OCI-LY3 (cell line): ENCODE measurements around the gene FMNL3.
A peak's percentile ranks its signal among the peaks of the same experiment; 100 is the strongest.

Experiments used
- H2AFZ ChIP-seq: fragments of 200-600, 300-600 bp; shearing (Covaris generic); 2 replicates; pipeline ENCODE4 v1.6.0; 2014; ENCODE audit warnings: antibody characterized with exemption, low read depth, low read length
- H3K27ac ChIP-seq: fragments of 200-600, 300-600 bp; sonication (generic); 2 replicates; pipeline ENCODE4 v1.5.1; 2014; ENCODE audit warnings: mild to moderate bottlenecking, low read length, moderate library complexity, mixed read lengths
- H3K27me3 ChIP-seq: fragments of 200-600, 300-600 bp; sonication (generic); 2 replicates; pipeline ENCODE4 v1.6.1; 2014; ENCODE audit warnings: low read depth, low read length, mixed read lengths
- H3K36me3 ChIP-seq: fragments of 200-600, 300-600 bp; sonication (generic); replicated peaks from 2 replicates; pipeline ENCODE3; 2014; ENCODE audit warnings: low read depth, low read length, mixed read lengths
- H3K4me1 ChIP-seq: fragments of 300-600, 200-600 bp; sonication (generic); 2 replicates; pipeline ENCODE4 v1.6.1; 2014; ENCODE audit warnings: low read length, mixed read lengths
- H3K4me2 ChIP-seq: fragments of 200-600, 300-600 bp; sonication (generic); 2 replicates; pipeline ENCODE4 v1.6.1; 2014; ENCODE audit warnings: low read length, mixed read lengths
- H3K4me3 ChIP-seq: fragments of 300-600, 200-600 bp; sonication (generic); 2 replicates; pipeline ENCODE4 v1.5.1; 2014; ENCODE audit warnings: antibody characterized with exemption, mild to moderate bottlenecking, low read length, moderate library complexity
- H3K79me2 ChIP-seq: fragments of 300-600, 200-600 bp; shearing (Covaris generic); 2 replicates; pipeline ENCODE4 v1.6.1; 2014; ENCODE audit warnings: mild to moderate bottlenecking, low read length, mixed read lengths
- H3K9ac ChIP-seq: fragments of 300-600, 200-600 bp; shearing (Covaris generic); 2 replicates; pipeline ENCODE4 v1.6.0; 2014; ENCODE audit warnings: mild to moderate bottlenecking, low read length, moderate library complexity
- H3K9me3 ChIP-seq: fragments of 200-600, 300-600 bp; shearing (Covaris generic); 2 replicates; pipeline ENCODE4 v1.6.1; 2014; ENCODE audit warnings: low read length, mixed read lengths; ENCODE audit not compliant: insufficient read depth
- H4K20me1 ChIP-seq: fragments of 200-600, 300-600 bp; sonication (generic); 2 replicates; pipeline ENCODE4 v1.6.1; 2016; ENCODE audit warnings: low read length, mixed read lengths; ENCODE audit not compliant: insufficient read depth
- EZH2phosphoT487 ChIP-seq: fragments of 200-600 bp; shearing (Covaris generic); IDR thresholded peaks from 2 replicates; pipeline ENCODE4 v1.6.1; 2018; ENCODE audit warnings: antibody characterized with exemption, mixed run types, low read depth
- TF ChIP-seq, protein P1 (sequence below): fragments of 200-600, 300-600 bp; sonication (generic); IDR thresholded peaks from 2 replicates; pipeline ENCODE4 v1.5.1; 2014; ENCODE audit warnings: antibody characterized with exemption, low read length, low read depth

FMNL3 gene

GRCh38 chr12:49706351-49707127 lies 666 bp downstream of the FMNL3 start:
- H3K79me2 ChIP-seq, result peaks cover 57% of the 10 kb centered on the region
- peaks cover 14% of the 10 kb centered on the region for H3K27me3 ChIP-seq
- peak overlapping the region; percentile 95 for H3K27ac ChIP-seq
- H3K4me1 ChIP-seq, result peaks cover 41% of the 10 kb centered on the region
- peak overlapping the region; percentile 93 for H3K9ac ChIP-seq
- peaks cover 12% of the 10 kb centered on the region for H3K36me3 ChIP-seq
- no peaks in the 10 kb centered on the region for H4K20me1 ChIP-seq
- no peaks in the 10 kb centered on the region for H3K9me3 ChIP-seq
- peak overlapping the region; percentile 95 for H3K4me2 ChIP-seq
- no peak for TF ChIP-seq EZH2phosphoT487
- TF ChIP-seq, protein P1, sequence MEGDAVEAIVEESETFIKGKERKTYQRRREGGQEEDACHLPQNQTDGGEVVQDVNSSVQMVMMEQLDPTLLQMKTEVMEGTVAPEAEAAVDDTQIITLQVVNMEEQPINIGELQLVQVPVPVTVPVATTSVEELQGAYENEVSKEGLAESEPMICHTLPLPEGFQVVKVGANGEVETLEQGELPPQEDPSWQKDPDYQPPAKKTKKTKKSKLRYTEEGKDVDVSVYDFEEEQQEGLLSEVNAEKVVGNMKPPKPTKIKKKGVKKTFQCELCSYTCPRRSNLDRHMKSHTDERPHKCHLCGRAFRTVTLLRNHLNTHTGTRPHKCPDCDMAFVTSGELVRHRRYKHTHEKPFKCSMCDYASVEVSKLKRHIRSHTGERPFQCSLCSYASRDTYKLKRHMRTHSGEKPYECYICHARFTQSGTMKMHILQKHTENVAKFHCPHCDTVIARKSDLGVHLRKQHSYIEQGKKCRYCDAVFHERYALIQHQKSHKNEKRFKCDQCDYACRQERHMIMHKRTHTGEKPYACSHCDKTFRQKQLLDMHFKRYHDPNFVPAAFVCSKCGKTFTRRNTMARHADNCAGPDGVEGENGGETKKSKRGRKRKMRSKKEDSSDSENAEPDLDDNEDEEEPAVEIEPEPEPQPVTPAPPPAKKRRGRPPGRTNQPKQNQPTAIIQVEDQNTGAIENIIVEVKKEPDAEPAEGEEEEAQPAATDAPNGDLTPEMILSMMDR, result no peak
- H2AFZ ChIP-seq, result no peak overlapping the region
- peak overlapping the region; percentile 93 for H3K4me3 ChIP-seq

GRCh38 chr12:49705479-49706134 lies 1.6 kb downstream of the FMNL3 start:
- Histone ChIP-seq H2AFZ (no peak overlapping the region), H3K4me1 (peaks cover 48% of the 10 kb centered on the region), H3K9me3 (no peaks in the 10 kb centered on the region), H3K9ac (peak overlapping the region; percentile 93), H4K20me1 (no peaks in the 10 kb centered on the region), H3K4me3 (peak overlapping the region; percentile 93), H3K27ac (peak overlapping the region; percentile 95), H3K79me2 (peaks cover 66% of the 10 kb centered on the region), H3K36me3 (peaks cover 17% of the 10 kb centered on the region), H3K27me3 (peaks cover 5% of the 10 kb centered on the region; the same call in 1 of the 2 replicates), H3K4me2 (peak overlapping the region; percentile 95)
- no peak for TF ChIP-seq EZH2phosphoT487
- TF ChIP-seq, protein P1, result no peak

DNA sequence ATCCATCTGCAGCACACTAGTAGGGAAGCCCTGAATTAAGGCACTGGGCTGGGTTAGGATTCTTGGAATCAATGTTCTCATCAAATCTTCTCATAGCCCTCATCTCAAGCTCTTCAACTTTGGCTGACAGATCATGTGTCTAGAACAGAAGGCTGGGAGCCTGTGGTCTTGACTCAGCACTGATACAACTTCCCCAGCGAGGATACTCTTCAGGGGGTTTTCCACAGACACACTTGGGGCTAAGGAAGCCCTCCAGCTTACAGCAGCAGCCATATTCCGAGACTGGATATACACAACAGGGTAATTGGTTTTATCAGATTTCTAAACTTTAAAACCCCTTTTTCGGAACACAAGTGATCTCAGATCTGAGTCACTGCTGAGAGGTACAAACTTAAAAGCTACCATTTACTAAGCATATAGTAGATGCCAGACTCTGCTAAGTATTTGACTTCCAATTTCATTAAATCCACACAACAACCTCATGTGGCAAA lies 3.5 kb downstream of the FMNL3 start:
- H3K27me3 ChIP-seq, result no peaks in the 10 kb centered on the region
- peaks cover 3% of the 10 kb centered on the region; the same call in 1 of the 2 replicates for H4K20me1 ChIP-seq
- peaks cover 66% of the 10 kb centered on the region for H3K4me1 ChIP-seq
- peak overlapping the region; percentile 93 for H3K4me3 ChIP-seq
- H3K9ac ChIP-seq, result peak overlapping the region; percentile 93
- TF ChIP-seq, protein P1, result no peak
- TF ChIP-seq EZH2phosphoT487, result no peak
- H2AFZ ChIP-seq, result no peak overlapping the region
- peaks cover 17% of the 10 kb centered on the region for H3K36me3 ChIP-seq
- peak overlapping the region; percentile 95 for H3K4me2 ChIP-seq
- peaks cover 85% of the 10 kb centered on the region for H3K79me2 ChIP-seq
- peak overlapping the region; percentile 95 for H3K27ac ChIP-seq
- H3K9me3 ChIP-seq, result no peaks in the 10 kb centered on the region

- Histone ChIP-seq H3K9ac (peak overlapping the region; percentile 93), H2AFZ (no peak overlapping the region), H3K79me2 (peaks cover 94% of the 10 kb centered on the region), H3K27ac (peak overlapping the region; percentile 95), H3K9me3 (no peaks in the 10 kb centered on the region), H3K36me3 (peaks cover 17% of the 10 kb centered on the region), H4K20me1 (peaks cover 11% of the 10 kb centered on the region; the same call in 1 of the 2 replicates), H3K4me2 (peak overlapping the region; percentile 95), H3K4me3 (peak overlapping the region; percentile 93), H3K4me1 (peaks cover 75% of the 10 kb centered on the region), H3K27me3 (no peaks in the 10 kb centered on the region)
- no peak for TF ChIP-seq EZH2phosphoT487
- TF ChIP-seq, protein P1, result no peak
These were observed 4.5 kb downstream of the FMNL3 start for GRCh38 chr12:49702676-49703215.
